OCI-LY7 (cell line): ENCODE measurements around the gene GULP1. TPM values are rescaled to one million over a fixed set of nuclear protein-coding genes. Genes with fewer than 3 reads are reported as not detected.
"Not testable (repeated sequence)": the region's sequence is repeated elsewhere in the genome, so short reads cannot be mapped to it uniquely, and the experiment has no call there.

Experiments
- BruUV-seq: library from RNA; stranded (reverse); fragments of 400-500 nt; replicated peaks from 2 replicates; lab custom pipeline; 2021; lab: Mats Ljungman, UMichigan
- CTCF ChIA-PET: fragments of 300-600 bp; sonication (Branson Sonifier 250); formaldehyde crosslinking; loops from one replicate; lab custom pipeline; 2022; ENCODE audit warnings: antibody characterized with exemption; ENCODE audit not compliant: unreplicated experiment; lab: Charles Lee
- POLR2A ChIA-PET: fragments of 300-600 bp; sonication (Branson Sonifier 250); formaldehyde crosslinking; loops from one replicate; lab custom pipeline; 2022; ENCODE audit warnings: antibody characterized with exemption; lab: Charles Lee
- DNase-seq: peaks from one replicate; pipeline ENCODE4 v3.0.0-alpha.2; 2015; ENCODE audit warnings: low spot score
- H2AFZ ChIP-seq: fragments of 200-600 bp; sonication (generic), shearing (Covaris generic); 2 replicates; pipeline ENCODE4 v1.6.1; 2014; ENCODE audit warnings: mild to moderate bottlenecking, antibody characterized with exemption, low read length, moderate library complexity
- H3K27ac ChIP-seq: fragments of 200-600 bp; sonication (generic); 2 replicates; pipeline ENCODE4 v1.5.1; 2014; ENCODE audit warnings: mixed run types, low read depth, mild to moderate bottlenecking, moderate library complexity, low read length, inconsistent platforms; ENCODE audit not compliant: poor library complexity, severe bottlenecking
- H3K36me3 ChIP-seq: fragments of 200-600 bp; sonication (generic); 2 replicates; pipeline ENCODE4 v1.6.1; 2014; ENCODE audit warnings: mild to moderate bottlenecking, antibody characterized with exemption, low read length, moderate library complexity, mixed read lengths; ENCODE audit not compliant: insufficient read depth
- H3K4me1 ChIP-seq: fragments of 200-600 bp; sonication (generic); 2 replicates; pipeline ENCODE4 v1.5.1; 2014; ENCODE audit warnings: mild to moderate bottlenecking, low read length; ENCODE audit not compliant: insufficient read depth, poor library complexity, severe bottlenecking
- H3K4me2 ChIP-seq: fragments of 200-600 bp; sonication (generic); 2 replicates; pipeline ENCODE4 v1.6.1; 2014; ENCODE audit warnings: mild to moderate bottlenecking, low read length
- H3K4me3 ChIP-seq: fragments of 200-600 bp; sonication (generic); 2 replicates; pipeline ENCODE4 v1.5.1; 2014; ENCODE audit warnings: mild to moderate bottlenecking, low read depth, low read length; ENCODE audit not compliant: poor library complexity, severe bottlenecking
- H3K79me2 ChIP-seq: fragments of 200-600 bp; sonication (generic); 2 replicates; pipeline ENCODE4 v1.6.1; 2016; ENCODE audit warnings: low read depth, mild to moderate bottlenecking, low read length, moderate library complexity, mixed read lengths; ENCODE audit not compliant: insufficient read depth
- H3K9me2 ChIP-seq: fragments of 200-600 bp; sonication (generic); 2 replicates; pipeline ENCODE4 v1.6.1; 2016; ENCODE audit warnings: mild to moderate bottlenecking, low read length, mixed read lengths; ENCODE audit not compliant: insufficient read depth
- H3K9me3 ChIP-seq: fragments of 200-600 bp; sonication (generic); 2 replicates; pipeline ENCODE4 v1.6.1; 2014; ENCODE audit warnings: mild to moderate bottlenecking, mixed run types, low read length, mixed read lengths
- H4K20me1 ChIP-seq: fragments of 200-600 bp; sonication (generic); 2 replicates; pipeline ENCODE4 v1.6.1; 2014; ENCODE audit warnings: mild to moderate bottlenecking, antibody characterized with exemption, low read length, moderate library complexity, mixed read lengths; ENCODE audit not compliant: insufficient read depth
- EZH2phosphoT487 ChIP-seq: fragments of 200-600 bp; sonication (generic); IDR thresholded peaks from 2 replicates; pipeline ENCODE4 v1.6.1; 2018; ENCODE audit warnings: low read depth, borderline replicate concordance, mild to moderate bottlenecking, mixed run types, antibody characterized with exemption, low read length, moderate library complexity, mixed read lengths
- intact Hi-C: fragments of 100-400 bp; cut with micrococcal nuclease; formaldehyde crosslinking; loops from one replicate; pipeline ENCODE4 v1.10.0; 2022; ENCODE audit not compliant: unreplicated experiment
- total RNA-seq, 2 experiments: library from RNA; depleted of rRNA in 1 of 2; stranded (reverse); fragments of >200 nt in 1 of 2; shearing (Covaris generic) in 1 of 2; gene quantifications; 2 replicates each; pipeline ENCODE4 v1.2.3, GENCODE V29; 2014 to 2022
- TF ChIP-seq, protein P1 (sequence below): fragments of 200-600 bp; sonication (generic); conservative IDR thresholded peaks from 2 replicates; pipeline ENCODE4 v1.5.1; 2014; ENCODE audit warnings: mild to moderate bottlenecking, antibody characterized with exemption, low read length, moderate library complexity, mixed read lengths

The GULP1 gene
- total RNA-seq, 2 experiments from 2014 or later: not detected

GRCh38 chr2:188294352-188294926 is 2.8 kb downstream of the GULP1 start:
- H3K36me3 ChIP-seq: no peaks in the 10 kb centered on the region
- H4K20me1 ChIP-seq: no peaks in the 10 kb centered on the region
- no peak for DNase-seq
- no peak overlapping the region for H3K4me2 ChIP-seq
- TF ChIP-seq EZH2phosphoT487: no peak
- TF ChIP-seq, protein P1, sequence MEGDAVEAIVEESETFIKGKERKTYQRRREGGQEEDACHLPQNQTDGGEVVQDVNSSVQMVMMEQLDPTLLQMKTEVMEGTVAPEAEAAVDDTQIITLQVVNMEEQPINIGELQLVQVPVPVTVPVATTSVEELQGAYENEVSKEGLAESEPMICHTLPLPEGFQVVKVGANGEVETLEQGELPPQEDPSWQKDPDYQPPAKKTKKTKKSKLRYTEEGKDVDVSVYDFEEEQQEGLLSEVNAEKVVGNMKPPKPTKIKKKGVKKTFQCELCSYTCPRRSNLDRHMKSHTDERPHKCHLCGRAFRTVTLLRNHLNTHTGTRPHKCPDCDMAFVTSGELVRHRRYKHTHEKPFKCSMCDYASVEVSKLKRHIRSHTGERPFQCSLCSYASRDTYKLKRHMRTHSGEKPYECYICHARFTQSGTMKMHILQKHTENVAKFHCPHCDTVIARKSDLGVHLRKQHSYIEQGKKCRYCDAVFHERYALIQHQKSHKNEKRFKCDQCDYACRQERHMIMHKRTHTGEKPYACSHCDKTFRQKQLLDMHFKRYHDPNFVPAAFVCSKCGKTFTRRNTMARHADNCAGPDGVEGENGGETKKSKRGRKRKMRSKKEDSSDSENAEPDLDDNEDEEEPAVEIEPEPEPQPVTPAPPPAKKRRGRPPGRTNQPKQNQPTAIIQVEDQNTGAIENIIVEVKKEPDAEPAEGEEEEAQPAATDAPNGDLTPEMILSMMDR: no peak
- no peaks in the 10 kb centered on the region for H3K9me2 ChIP-seq
- H3K4me3 ChIP-seq: no peak overlapping the region
- BruUV-seq: no TSS peak
- no peaks in the 10 kb centered on the region for H3K9me3 ChIP-seq
- H3K4me1 ChIP-seq: no peaks in the 10 kb centered on the region
- no peak overlapping the region for H3K27ac ChIP-seq
- POLR2A ChIA-PET: no interaction called here
- intact Hi-C loops: no loop called here
- H2AFZ ChIP-seq: no peak overlapping the region
- H3K79me2 ChIP-seq: no peaks in the 10 kb centered on the region
- CTCF ChIA-PET: no interaction called here

- ChIA-PET POLR2A (no interaction called here), CTCF (no interaction called here)
- Histone ChIP-seq H3K27ac (no peak overlapping the region), H4K20me1 (no peaks in the 10 kb centered on the region), H2AFZ (no peak overlapping the region), H3K36me3 (no peaks in the 10 kb centered on the region), H3K4me3 (no peak overlapping the region), H3K79me2 (no peaks in the 10 kb centered on the region), H3K4me2 (no peak overlapping the region), H3K4me1 (no peaks in the 10 kb centered on the region), H3K9me3 (no peaks in the 10 kb centered on the region), H3K9me2 (no peaks in the 10 kb centered on the region)
- no TSS peak for BruUV-seq
- TF ChIP-seq, protein P1: no peak
- TF ChIP-seq EZH2phosphoT487: no peak
- DNase-seq: no peak
- intact Hi-C loops: no loop called here
Measured at GRCh38 chr2:188295067-188295685, 3.5 kb downstream of the GULP1 start.

- ChIA-PET POLR2A (interaction anchor here (0.7 to 0.8 kb wide), 2 partner anchors 10 to 788 kb away, joined by 3 read pairs; no protein-coding TSS in a partner anchor), CTCF (no interaction called here)
- no peak overlapping the region for H2AFZ ChIP-seq
- H3K36me3 ChIP-seq: no peaks in the 10 kb centered on the region
- H3K27ac ChIP-seq: no peak overlapping the region
- no peaks in the 10 kb centered on the region for H3K79me2 ChIP-seq
- DNase-seq: no peak
- BruUV-seq: no TSS peak
- no peaks in the 10 kb centered on the region for H3K9me3 ChIP-seq
- no peak overlapping the region for H3K4me2 ChIP-seq
- no peaks in the 10 kb centered on the region for H4K20me1 ChIP-seq
- no peaks in the 10 kb centered on the region for H3K9me2 ChIP-seq
- no peak for TF ChIP-seq EZH2phosphoT487
- TF ChIP-seq, protein P1: no peak
- intact Hi-C loops: no loop called here
- no peaks in the 10 kb centered on the region for H3K4me1 ChIP-seq
- H3K4me3 ChIP-seq: no peak overlapping the region
Measured at GRCh38 chr2:188297978-188298377, 6.3 kb downstream of the GULP1 start.

DNA sequence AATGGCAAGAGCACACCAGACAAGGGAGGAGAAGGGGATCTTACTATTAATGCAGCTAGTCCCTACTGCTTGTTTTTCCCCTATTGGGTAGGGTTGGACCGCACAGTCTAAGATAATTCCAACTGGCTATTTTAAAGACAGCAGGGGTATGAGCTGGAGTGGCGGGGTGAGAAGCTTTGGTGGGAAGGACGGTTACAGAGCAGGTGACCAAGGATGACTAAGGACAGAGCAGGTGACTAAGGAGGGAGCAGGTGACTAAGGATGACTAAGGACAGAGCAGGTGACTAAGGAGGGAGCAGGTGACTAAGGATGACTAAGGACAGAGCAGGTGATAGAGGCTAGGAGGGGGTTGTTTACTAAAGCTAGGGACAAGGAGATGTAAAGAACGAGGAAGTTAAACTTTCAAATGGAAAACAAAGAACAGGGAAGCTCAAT is 7.3 kb downstream of the GULP1 start:
- H3K9me2 ChIP-seq, H3K36me3 ChIP-seq, H2AFZ ChIP-seq, H3K4me3 ChIP-seq, H3K4me1 ChIP-seq, H3K4me2 ChIP-seq, H3K27ac ChIP-seq, CTCF ChIA-PET, H3K79me2 ChIP-seq, BruUV-seq, POLR2A ChIA-PET, intact Hi-C loops, H3K9me3 ChIP-seq, DNase-seq, H4K20me1 ChIP-seq: not testable (repeated sequence)
